ENCODE data around the gene BTN2A1.
"Not testable (repeated sequence)": the region's sequence is repeated elsewhere in the genome, so short reads cannot be mapped to it uniquely, and the experiment has no call there.

Gene BTN2A1

DNA sequence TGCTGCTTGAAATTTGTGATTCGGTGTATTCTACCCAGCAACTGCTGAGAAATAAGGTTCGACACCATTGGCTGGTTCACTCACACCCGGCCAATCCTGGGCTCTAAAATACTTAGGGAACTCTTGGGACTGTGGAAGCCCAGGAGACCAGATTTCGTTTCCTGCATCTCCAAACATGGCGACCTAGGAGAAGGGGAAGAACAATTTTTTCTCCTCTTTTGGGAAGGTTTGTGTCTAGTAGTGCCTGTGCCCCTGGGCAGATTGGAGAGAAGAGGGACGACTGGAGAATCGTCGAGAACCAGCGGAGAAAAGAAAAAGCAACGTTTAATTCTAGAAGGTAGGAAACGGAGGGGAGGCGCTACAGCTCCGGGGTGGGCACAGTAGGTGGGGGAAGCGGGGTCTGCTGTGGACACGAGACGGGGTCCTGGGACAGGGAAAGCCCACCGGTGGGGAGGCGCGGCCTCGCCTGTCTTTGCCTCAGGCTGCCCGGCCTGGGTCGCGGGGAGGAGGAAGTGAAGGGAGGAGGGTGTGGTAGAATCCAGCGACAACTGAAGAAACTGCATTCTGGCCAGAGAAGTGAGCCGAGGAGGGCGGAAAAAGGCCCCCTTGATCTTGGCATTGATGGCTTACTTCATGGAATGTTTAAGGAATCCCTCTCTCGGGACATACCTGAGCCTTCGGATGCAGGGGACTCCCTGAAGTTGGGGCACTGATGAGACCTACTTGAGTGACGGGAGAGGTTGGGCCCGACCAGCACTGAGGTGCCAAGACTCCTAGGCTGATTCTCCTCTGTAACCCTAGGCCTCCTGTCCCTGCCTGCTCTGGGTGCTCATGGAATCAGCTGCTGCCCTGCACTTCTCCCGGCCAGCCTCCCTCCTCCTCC, at the start of gene BTN2A1:
Gene BTN2A1, plus strand, starts transcription at position 150 of the 883 bp plus-strand sequence. Its CDS starts 682 bp downstream, at position 832.
- peak; percentile 90 for DNase-seq (ENCODE audit: low spot score)

DNA sequence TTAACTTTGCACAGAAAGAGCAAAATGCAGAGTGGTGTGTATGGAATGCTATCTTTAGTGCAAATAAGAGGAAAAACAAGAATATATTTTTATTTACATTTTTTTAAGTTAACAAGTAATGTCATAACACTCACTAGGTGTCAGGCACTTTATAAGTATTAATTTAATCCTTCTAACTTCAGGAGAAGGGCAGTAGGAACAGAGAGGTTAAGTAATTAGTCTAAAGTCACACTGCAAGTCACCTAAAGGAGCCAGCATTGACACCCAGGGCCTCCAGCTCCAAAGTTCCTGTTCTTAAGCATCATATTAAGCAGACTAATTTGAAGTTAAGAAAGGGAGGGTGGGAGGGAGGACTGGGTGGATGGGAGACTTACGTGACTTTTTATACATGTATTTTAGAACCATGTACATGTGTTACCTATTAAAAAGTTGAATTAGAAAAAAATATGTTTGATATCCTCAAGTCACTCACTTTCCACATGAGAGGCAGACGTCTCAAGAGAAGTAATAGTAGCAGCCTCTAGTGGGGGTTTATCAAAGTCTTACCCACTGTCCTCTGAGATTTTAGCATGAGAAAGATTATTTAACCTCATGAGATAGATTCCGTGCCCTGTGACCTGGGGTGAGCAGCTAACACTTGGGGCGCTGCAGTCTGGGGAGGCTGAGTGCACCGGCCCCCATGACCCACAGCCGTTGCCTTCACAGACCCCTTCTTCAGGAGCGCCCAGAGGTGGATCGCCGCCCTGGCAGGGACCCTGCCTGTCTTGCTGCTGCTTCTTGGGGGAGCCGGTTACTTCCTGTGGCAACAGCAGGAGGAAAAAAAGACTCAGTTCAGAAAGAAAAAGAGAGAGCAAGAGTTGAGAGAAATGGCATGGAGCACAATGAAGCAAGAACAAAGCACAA, 48.7 kb upstream of the BTN2A1 start:
- peak; percentile 11 for DNase-seq (ENCODE audit: low spot score)

DNA sequence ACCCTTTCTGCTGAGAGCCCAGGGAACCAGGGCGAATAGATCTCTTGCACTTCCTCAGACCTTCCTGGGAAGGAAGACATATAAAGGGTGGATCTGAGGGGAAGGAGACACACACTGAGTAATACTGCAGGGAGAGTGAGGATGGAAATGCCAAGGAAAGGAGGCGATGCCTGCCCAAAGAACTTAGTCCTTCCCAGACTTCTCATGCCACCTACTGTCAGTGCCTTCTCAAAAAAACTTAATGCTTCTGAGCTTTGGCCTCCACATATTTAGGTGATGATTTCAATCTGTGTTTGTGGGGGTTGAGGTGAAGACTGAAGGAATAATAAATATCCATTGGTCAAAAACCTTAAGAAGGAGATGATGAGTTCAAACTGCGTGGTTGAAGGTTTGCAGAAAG, 46.0 kb upstream of the BTN2A1 start:
- no peak for DNase-seq (ENCODE audit: low spot score)

DNA sequence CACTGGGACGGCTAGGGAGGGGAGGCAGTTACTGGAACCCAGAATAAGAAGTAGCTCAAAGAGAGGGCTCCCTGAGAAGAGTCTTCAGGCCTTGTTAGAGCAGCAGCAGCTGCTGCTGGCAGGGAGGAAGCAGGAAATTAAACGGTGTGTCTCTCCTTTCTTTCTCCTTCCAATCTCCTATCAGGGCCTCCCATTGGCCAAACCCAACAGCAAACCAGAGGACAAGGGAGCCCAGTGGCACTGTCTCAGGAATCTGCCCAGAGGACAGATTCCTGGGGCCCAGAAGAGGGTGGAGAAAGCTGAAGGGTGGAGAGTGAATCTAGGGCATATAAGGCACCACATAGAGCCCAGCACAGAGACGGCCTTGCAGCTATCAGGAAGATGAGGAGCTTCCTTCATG, 45.5 kb upstream of the BTN2A1 start:
- no peak for DNase-seq (ENCODE audit: low spot score)

DNA sequence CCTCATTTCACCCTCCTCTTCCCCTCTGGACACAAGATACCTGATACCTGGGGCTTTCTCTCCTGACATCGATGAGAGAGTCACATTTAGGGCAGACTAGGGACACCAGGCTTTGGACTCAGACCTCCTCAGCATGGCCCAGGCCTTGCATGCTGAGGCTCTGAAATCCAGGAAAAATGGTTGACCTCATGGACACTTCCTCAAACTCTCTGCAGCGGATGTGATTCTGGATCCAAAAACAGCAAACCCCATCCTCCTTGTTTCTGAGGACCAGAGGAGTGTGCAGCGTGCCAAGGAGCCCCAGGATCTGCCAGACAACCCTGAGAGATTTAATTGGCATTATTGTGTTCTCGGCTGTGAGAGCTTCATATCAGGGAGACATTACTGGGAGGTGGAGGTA, 44.8 kb upstream of the BTN2A1 start:
- no peak for DNase-seq (ENCODE audit: low spot score)

DNA sequence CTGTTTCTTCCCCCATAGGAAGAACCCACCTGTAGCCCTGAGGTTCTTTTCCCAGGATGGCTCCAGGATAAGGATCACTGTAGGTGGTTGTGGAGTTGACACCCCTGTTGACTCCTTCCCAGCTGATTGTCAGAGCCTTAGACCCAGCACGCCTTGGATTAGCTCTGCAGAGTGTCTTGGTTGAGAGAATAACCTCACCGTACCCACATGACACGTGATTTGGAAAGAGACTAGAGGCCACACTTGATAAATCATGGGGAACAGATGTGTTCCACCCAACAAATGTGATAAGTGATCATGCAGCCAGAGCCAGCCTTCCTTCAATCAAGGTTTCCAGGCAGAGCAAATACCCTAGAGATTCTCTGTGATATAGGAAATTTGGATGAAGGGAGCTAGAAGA, 43.5 kb upstream of the BTN2A1 start:
- DNase-seq (ENCODE audit: low spot score), result no peak

DNA sequence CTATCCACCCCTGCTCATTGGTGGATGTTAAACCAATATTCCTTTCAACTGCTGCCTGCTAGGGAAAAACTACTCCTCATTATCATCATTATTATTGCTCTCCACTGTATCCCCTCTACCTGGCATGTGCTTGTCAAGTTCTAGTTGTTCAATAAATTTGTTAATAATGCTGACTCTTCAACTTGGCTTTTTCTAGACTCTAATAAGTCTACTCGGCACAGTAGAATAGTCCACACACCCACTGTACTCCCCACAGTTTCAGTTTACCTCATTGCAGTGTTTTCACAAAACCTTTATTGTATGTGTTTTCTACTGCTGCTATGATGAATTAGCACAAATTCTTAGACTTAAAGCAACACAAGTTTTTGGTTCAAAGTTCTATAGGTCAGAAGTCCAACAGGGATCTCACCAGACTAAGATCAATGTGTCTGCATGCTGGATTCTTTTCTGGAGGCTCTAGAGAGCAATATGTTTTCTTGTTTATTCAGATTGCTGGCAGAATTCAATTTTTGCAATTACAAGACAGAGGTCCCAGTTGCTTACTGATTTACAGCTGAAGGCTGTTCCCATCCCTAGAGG, 42.6 kb upstream of the BTN2A1 start:
- DNase-seq (ENCODE audit: low spot score), result no peak

DNA sequence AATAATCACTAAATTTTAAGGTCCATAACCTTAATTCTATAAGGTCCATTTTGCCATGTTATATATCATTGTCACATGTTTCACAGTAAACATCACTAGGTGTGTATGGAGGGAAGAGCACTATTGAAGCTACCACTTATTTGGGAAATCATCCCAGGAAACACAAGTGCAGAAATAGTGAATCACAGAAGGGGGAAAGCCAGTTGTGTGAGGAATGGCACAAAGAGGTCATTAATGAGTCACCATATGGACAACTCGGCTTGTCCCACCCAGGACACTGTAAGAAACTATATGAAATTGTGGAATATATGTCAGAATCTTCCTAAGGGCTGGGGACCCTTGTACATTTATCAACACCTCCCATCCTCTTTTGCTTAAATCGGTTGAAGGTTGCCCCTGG, 42.0 kb upstream of the BTN2A1 start:
- no peak for DNase-seq (ENCODE audit: low spot score)

DNA sequence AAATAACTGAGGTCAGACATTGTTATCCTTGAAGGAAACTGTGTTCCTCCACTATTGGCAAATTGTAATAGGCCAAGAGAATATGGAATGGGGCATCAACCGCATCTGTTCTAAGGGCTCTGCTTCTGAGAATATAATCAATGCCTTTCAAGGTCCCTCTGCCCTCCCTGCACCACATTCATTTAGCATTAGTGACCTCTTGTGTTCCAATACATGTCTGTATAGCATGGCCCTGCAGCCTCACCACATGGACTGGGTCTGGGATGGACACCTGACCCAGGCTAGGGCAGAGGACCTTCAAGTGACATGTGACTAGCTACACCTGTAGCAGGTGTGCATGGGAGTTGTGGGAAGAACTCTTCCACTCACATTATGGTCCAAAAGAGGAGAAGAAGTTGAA, 41.5 kb upstream of the BTN2A1 start:
- no peak for DNase-seq (ENCODE audit: low spot score)

DNA sequence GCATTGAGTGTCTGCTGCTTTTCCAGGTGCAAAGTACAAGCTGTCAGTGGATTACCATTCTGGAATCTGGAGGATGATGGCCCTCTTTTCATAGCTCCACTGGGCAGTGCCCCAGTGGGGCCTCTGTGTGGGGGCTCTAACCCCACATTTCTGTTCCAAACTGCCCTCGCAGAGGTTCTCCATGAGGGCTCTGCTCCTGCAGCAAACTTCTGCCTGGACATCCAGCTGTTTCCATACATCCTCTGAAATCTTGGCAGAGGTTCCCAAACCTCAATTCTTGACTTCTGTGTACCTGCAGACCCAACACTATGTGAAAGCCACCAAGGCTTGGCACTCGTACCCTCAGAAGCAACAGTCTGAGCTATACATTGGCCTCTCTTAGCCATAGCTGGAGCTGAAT, 39.7 kb upstream of the BTN2A1 start:
- DNase-seq (ENCODE audit: low spot score), result not testable (repeated sequence)

DNA sequence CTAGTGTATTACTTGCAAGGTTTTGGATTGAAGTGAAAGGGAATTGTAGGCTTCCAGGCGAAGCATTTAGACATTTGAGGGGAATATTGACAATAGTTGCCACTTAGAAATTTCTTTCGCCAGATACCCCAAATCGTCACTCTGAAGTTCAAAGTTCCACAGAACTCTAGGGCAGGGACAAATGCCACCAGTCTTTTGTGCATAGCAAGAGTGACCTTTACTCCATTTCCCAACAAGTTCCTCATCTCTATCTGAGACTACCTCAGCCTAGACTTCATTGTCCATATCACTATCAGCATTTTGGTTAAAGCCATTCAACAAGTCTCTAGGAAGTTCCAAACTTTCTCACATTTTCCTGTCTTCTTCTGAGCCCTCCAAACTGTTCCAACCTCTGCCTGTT, 39.0 kb upstream of the BTN2A1 start:
- DNase-seq (ENCODE audit: low spot score), result not testable (repeated sequence)

DNA sequence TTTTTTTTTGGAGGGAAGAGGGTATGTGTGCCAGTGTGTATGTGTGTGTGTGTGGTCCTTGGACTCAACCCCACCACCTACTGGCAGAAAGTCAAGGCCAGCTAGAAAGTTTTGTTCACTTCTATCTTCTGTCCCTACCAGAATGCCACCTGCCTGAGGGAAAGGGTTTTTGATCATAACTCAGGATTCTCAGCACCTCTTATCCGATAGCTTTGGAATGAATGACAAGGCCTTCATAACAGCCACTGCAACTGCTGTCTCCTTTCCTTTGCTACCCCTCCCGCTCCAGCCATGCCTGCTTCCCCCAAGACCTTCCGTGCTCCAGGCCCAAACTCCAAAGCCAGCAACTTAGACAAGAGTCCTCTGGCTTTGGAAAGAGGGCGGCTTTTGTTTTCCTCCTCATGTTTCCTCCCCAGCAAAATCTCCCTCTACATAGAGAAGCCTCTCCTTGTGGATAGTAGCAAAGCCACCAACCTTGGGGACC, 37.0 kb upstream of the BTN2A1 start:
- peak; percentile 26 for DNase-seq (ENCODE audit: low spot score)

DNA sequence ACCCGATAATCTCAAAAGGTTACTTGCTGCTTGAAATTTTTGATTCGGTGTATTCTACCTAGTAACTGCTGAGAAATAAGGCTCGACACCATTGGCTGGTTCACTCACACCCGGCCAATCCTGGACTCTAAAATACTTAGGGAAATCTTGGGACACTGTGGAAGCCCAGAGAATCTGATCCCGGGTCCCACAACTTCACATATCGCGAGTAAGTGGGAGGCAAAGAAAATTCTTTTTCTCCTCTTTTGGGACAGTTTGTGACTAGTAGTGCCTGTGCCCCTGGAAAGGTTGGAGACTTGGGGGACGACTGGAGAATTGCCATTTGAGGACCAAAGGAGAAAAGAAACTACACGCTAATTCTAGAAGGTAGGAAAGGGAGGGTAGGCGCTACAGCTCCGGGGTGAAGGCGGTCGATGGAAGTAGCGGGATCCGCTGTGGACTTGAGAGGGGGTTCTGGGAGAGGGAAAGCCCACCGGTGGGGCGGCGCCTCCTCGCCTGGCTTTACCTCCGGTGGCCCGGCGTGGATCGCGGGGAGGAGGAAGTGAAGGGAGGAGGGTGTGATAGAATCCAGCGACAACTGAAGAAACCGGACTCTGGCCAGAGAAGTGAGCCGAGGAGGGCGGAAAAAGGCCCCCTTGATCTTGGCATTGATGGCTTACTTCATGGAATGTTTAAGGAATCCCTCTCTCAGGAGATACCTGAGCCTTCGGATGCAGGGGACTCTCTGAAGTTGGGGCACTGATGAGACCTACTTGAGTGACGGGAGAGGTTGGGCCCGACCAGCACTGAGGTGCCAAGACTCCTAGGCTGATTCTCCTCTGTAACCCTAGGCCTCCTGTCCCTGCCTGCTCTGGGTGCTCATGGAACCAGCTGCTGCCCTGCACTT, 36.3 kb upstream of the BTN2A1 start:
- DNase-seq (ENCODE audit: low spot score), result peak; percentile 91

DNA sequence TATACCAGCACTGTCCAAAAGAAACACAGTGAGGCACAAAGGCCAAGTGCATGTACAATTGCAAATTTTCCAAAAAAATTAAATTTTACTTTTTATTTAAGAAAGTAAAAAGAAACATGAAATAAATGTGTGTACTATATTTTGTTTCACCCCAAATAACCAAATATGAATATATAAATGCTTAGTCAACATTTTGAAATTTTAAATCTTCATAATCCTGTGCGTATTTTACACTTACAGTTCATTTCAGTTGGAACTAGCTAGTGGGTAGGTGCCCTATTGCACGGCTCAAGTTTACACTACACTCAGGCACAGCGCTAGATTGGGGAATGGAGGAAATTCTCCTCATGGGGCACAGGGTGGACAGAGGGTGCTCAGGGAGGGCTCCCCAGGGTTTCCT, 35.4 kb upstream of the BTN2A1 start:
- DNase-seq (ENCODE audit: low spot score), result no peak

DNA sequence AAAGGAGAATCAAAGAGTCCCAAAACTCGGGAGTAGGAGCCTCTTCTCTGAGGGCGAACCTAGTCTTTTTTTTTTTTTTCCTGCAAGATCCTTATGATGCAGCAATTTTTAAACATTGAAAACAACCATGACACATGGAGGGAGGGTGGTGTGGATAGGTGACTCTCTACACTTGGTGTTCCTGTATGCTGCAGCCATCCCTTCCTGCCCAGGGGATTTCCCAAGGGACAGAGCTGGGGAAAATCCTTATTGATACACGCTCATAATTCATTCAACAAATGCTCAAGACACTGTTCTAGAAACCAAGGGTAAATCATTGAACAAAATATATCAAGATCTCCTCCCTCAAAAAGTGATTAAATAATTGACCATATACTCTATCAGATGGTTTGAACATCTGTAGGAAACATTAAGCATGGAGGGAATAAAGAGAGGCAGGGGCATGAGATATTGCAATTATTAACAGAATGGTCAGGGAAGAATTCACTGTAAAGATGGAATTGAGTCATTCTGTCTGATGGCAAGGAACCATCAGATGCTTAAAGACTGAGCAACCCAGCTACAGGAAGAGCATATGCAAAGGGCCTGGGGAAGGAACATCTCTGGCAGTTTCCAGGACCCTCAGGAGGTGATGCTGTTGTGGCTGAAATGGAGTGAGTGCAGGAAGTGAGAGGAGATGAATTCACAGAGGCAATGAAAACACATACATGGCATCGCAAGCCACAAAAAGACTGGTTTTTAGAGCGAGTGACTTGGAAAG, 30.9 kb upstream of the BTN2A1 start:
- DNase-seq (ENCODE audit: low spot score), result no peak

DNA sequence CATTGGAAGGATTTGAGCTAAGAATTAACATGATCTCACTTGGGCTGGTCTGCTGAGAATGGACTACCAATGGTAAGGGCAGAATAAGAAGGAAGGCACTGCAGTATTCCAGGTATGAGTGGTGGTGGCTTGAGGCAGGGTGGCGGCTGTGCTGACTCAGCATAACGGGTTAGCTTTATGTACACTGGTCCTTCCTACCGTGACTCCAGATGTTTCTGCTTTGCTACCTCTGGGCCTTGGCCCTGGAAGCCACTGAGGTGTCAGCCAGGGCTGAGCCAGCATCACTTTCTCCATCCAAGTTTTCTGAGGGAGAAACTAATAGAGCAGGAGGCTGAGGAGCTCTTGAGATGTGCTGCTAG, 30.3 kb upstream of the BTN2A1 start:
- no peak for DNase-seq (ENCODE audit: low spot score)

DNA sequence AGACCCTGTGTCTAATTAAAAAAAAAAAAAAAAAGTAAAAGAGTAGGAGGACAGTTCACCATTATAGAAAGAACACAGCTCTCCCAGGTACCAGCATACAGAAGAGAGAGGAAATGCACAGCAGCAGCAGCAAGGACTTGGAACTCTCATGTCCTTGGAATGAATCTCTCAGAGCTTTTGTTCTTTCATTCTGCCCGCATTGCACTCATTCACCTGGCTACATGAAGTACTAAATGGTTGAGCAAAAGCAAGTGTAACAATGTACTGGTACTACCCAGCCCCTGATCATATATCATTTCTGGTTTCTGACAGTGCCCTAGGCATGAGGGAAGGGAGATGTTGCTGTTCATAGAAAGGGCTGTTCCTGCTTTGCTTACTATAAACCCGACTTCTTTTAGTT, 29.5 kb upstream of the BTN2A1 start:
- no peak for DNase-seq (ENCODE audit: low spot score)

DNA sequence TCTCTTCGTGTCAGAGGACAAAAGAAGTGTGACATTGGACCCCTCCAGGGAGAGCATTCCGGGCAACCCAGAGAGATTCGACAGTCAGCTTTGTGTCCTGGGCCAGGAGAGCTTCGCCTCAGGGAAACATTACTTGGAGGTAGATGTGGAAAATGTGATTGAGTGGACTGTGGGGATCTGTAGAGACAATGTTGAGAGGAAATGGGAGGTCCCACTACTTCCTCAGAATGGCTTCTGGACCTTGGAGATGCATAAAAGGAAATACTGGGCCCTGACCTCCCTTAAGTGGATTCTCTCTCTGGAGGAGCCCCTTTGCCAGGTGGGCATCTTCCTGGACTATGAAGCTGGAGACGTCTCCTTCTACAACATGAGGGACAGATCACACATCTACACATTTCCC, 27.0 kb upstream of the BTN2A1 start:
- DNase-seq (ENCODE audit: low spot score), result no peak

DNA sequence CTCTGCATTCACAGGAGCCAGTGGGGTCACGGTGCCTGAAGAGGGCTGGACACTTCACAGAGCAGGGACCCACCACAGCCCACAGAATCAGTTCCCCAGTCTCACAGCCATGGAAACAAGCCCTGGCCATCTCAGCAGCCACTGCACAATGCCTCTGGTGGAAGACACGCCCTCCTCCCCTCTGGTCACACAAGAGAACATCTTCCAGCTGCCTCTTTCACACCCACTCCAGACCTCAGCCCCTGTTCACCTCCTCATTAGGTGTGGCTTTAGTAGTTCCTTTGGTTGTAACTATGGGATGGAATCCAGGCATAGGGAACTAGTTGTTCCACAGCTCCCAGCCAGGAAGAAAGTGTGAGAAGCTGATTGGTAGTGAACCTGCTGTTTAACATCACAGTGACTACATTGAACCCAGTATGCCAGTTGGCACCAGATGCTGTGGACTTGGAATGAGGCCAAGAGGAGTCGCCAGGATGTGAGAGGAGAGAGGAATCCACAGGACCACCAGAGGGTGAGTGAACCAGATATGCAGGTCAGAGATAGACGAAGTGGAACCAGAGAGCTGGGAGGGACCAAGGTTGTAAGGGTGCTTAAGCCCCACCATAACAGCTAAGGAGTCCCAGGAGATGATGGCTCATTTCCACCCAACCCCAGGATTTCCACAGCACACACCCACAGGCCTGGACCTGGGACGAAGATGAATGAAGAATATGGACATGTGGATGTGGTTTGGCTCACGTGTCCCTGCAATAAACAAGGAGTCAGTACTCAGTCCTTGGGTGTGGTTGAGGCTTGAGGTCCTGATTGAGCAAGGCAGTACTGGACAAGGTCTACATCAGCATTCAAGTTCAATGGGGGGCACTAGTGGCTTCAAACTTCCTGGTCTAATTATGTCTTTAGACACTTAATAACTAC, 26.2 kb upstream of the BTN2A1 start:
- no peak for DNase-seq (ENCODE audit: low spot score)
